Heart left ventricle (tissue), 16 donors: ENCODE results near the gene RHOT2. TPM values are rescaled to one million over a fixed set of nuclear protein-coding genes. Genes with fewer than 3 reads are reported as not detected.

Experiments used
- ATAC-seq, 4 donors: fragments of 200-7000 bp; cut with Tn5 transposase; one replicate each; pipeline ENCODE4 v1.9.1; 2020 to 2022; ENCODE audit warnings: moderate library complexity in 4 of 4, mild to moderate bottlenecking in 3 of 4, moderate number of reproducible peaks in 1 of 4
- DNase-seq, 5 donors: peaks; one replicate each; pipeline ENCODE4 v3.0.0-alpha.2; 2020
- H3K27ac ChIP-seq, 12 donors: fragments of 200-600 bp; sonication (generic) in 4 of 12; one replicate each; pipeline versions ENCODE4 v1.5.0 to v1.8.0; 2016 to 2022; ENCODE audit warnings: mild to moderate bottlenecking in 2 of 12
- H3K27me3 ChIP-seq, 9 donors: fragments of 200-600 bp; sonication (generic) in 2 of 9; one replicate each; pipeline versions ENCODE4 v1.5.1 to v1.8.0; 2016 to 2022; ENCODE audit warnings: mild to moderate bottlenecking in 3 of 9
- H3K36me3 ChIP-seq, 9 donors: fragments of 200-600 bp; sonication (generic) in 2 of 9; one replicate each; pipeline versions ENCODE4 v1.5.0 to v1.8.0; 2018 to 2022; ENCODE audit warnings: mild to moderate bottlenecking in 2 of 9
- H3K4me1 ChIP-seq, 12 donors: fragments of 200-600 bp; sonication (generic) in 4 of 12; one replicate each; pipeline versions ENCODE4 v1.5.0 to v1.8.0; 2016 to 2022; ENCODE audit warnings: mild to moderate bottlenecking in 3 of 12
- H3K4me3 ChIP-seq, 12 donors: fragments of 200-600 bp; sonication (generic) in 4 of 12; one replicate each; pipeline versions ENCODE4 v1.5.0 to v1.8.0; 2017 to 2022; ENCODE audit warnings: mild to moderate bottlenecking in 9 of 12, moderate library complexity in 4 of 12
- H3K9me3 ChIP-seq, 12 donors: fragments of 200-600 bp; sonication (generic) in 4 of 12; one replicate each; pipeline versions ENCODE4 v1.5.0 to v1.8.0; 2016 to 2022; ENCODE audit warnings: mild to moderate bottlenecking in 1 of 12
- POLR2A ChIP-seq, 2 donors: fragments of 450-650 bp; IDR thresholded peaks; one replicate each; pipeline ENCODE4 v1.6.1; 2017; ENCODE audit warnings: antibody characterized with exemption in 2 of 2, mild to moderate bottlenecking in 2 of 2, moderate library complexity in 2 of 2
- WGBS, 4 donors: extraction: QIAGEN DNeasy Blood & Tissue Kit in 2 of 4; methylation state at CpG; one replicate each; pipeline versions ENCODE4 v1.1.5 to v1.1.7; 2013 to 2018; 5-methylcytosine and 5-hydroxymethylcytosine counted together
- intact Hi-C, 10 donors: fragments of 100-400 bp; cut with DNase I; formaldehyde crosslinking; loops; one replicate each; pipeline versions ENCODE4 v1.11.1 to v1.14.2; 2022
- polyA plus RNA-seq, 2 donors: library from polyadenylated mRNA; stranded (reverse); fragments of 200-250 nt; gene quantifications; one replicate each; pipeline ENCODE4 v1.2.3, GENCODE V29; 2013
- total RNA-seq, 9 donors: library from RNA; depleted of rRNA in 2 of 9; stranded (reverse); fragments of >200 nt in 2 of 9; fragmentation: NEBNext Ultra II Directional in 3 of 9; extraction: Animal tissue kit (Norgen Biotek cat#: 25700) in 3 of 9; gene quantifications; one replicate each; pipeline versions ENCODE4 v1.1.0 to v1.2.4, GENCODE V29; 2016 to 2023
- TF ChIP-seq, protein P1 (sequence below), 12 donors: fragments of 200-600 bp; sonication (generic) in 4 of 12; IDR thresholded peaks; one replicate each; pipeline versions ENCODE4 v1.5.0 to v1.8.0; 2018 to 2022; ENCODE audit warnings: antibody characterized with exemption in 12 of 12, mild to moderate bottlenecking in 5 of 12
- donor health status: ischemic (EF 13 %, LVEDD 7.1; RV severe dilation, severe dysfunction).
- donor health status: healthy with polysubstance abuse.
- donor health status: DM: no; HTN: yes; CAD: no.
- donor health status: DM: no; HTN: no; CAD: no.
- donor health status: ischemic (EF 25% LVEDD 6.9; RV normal size, moderate dysfunction).
- donor health status: ischemic (EF 25% LVEDD 5.7; RV mildly dilated, moderate dysfunction).
- donor health status: healthy.
- donor health status: DM: yes; HTN: yes; CAD: no.
- donor health status: ischemic (EF 35%, LVEDD 5.7; RV mildly dilated, moderate dysfunction).
- donor health status: nonischemic (EF 11% LVEDD 7.7; RV severe dilation, severe dysfunction).
- donor health status: DM: yes; HTN: yes; CAD: no.
- donor health status: PGD.
- donor health status: ischemic (EF 29% LVEDD 5.4; RV normal size, mild dysfunction).
- donor health status: nonischemic (EF 23%, LVEDD 6.1; RV moderate dilation, normal function).

Gene RHOT2
- total and polyA plus RNA-seq, 11 donors, result 33.7 to 143 (median 83.5) TPM

DNA sequence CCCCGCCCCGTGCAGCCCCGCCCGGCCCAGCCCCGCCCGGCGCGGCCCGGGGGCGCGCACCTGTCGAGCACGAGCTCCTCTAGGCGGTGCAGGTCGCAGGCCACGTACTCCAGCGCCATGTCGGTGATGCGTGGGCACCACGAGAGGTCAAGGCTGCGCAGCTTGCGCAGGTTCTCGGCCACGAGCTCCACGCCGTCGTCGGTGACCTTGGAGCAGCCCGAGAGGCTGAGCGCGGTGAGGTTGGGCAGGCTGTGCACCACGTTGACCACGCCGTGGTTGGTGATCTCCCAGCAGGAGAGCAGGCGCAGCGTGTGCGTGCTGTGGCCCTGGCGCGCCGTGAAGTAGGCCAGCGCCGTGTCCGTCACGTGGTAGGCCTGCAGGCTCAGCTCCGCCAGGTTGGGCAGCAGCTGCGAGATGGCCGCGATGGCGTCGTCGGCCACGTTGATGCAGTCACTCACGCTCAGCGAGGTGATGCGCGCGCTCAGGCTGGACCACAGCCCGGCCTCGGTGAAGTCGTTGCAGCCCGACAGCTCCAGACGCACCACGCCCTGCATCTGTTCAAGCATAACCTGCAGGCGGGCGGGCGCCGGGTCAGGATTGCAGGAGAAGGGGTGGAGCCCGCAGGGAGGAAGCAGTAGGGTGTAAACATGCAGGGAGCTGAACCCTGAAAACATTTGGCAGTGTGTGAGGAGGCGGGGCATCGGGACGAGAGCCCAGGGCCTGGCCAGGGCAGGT is 27.6 kb downstream of the RHOT2 start:
- 2 to 9% (median 4%) methylated on average over 9 to 71 of the region's 71 CpGs for WGBS, 4 donors

DNA sequence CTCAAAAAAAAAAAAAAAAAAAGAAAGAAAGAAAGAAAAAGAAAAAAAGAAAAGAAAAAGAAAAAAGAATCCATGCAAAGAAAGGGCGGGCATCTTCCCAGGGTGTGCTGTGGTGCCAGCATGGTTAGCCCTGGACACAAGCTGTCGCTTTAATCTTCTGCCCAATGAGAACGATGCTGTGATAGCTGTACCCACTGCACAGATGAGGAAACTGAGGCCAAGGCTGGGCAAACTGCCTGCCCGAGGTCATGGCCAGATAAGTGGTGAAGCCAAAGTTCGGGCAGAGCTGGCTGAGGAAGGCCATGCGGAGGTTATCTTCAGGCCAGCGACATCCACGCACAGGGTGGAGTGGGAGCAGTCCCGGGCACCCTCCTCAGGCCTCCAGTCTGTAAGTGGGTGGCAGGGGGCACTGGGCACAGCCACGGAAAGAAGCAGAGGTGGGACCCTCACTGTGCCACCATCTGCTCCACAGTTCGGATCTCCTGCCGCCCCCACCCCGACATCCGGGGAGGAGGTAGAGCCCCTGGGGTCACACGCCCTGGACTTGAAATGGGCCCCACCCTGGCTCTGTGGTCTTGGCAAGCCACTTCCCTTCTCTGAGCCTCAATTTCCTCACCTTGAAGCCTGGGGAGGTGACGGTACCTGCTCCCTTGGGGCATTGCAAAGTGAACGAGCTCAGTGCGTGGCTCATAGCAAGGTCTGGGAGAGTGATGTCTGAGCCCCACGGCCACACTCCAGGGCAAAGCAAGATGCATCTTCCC is 31.2 kb downstream of the RHOT2 start:
- DNase-seq, result no peak
- H3K27ac ChIP-seq, result no peak overlapping the region
- TF ChIP-seq, protein P1, sequence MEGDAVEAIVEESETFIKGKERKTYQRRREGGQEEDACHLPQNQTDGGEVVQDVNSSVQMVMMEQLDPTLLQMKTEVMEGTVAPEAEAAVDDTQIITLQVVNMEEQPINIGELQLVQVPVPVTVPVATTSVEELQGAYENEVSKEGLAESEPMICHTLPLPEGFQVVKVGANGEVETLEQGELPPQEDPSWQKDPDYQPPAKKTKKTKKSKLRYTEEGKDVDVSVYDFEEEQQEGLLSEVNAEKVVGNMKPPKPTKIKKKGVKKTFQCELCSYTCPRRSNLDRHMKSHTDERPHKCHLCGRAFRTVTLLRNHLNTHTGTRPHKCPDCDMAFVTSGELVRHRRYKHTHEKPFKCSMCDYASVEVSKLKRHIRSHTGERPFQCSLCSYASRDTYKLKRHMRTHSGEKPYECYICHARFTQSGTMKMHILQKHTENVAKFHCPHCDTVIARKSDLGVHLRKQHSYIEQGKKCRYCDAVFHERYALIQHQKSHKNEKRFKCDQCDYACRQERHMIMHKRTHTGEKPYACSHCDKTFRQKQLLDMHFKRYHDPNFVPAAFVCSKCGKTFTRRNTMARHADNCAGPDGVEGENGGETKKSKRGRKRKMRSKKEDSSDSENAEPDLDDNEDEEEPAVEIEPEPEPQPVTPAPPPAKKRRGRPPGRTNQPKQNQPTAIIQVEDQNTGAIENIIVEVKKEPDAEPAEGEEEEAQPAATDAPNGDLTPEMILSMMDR (IDR thresholded peaks at IDR 0.05), result no peak
- TF ChIP-seq POLR2A (IDR thresholded peaks at IDR 0.05), result no peak
- peaks cover 33 to 99% (median 78%) of the 10 kb centered on the region in 9 donors for H3K27me3 ChIP-seq
- WGBS, 4 donors, result 67 to 73% (median 69%) methylated on average over 19 of the region's 19 CpGs
- H3K36me3 ChIP-seq, result no peaks in the 10 kb centered on the region
- no peak overlapping the region for H3K4me3 ChIP-seq
- H3K4me1 ChIP-seq, result peaks cover 0 to 29% (median 13%) of the 10 kb centered on the region in 12 donors
- no peak for ATAC-seq
- intact Hi-C loops, result no loop called here
- no peaks in the 10 kb centered on the region for H3K9me3 ChIP-seq

More for the DNA sequence above, 27.6 kb downstream of the RHOT2 start:
- DNase-seq (no peak), ATAC-seq (peak in 2 of 4 donors; percentile 5 to 6)
- Histone ChIP-seq H3K27ac (no peak overlapping the region), H3K27me3 (peaks cover 14 to 87% (median 63%) of the 10 kb centered on the region in 9 donors), H3K4me3 (peak overlapping the region in 5 of 12 donors; percentile 12 to 51 (median 25)), H3K9me3 (no peaks in the 10 kb centered on the region), H3K4me1 (peaks cover 0 to 34% (median 13%) of the 10 kb centered on the region in 12 donors), H3K36me3 (no peaks in the 10 kb centered on the region)
- intact Hi-C loops, result no loop called here
- no peak for TF ChIP-seq POLR2A (IDR thresholded peaks at IDR 0.05)
- TF ChIP-seq, protein P1 (IDR thresholded peaks at IDR 0.05), result no peak

DNA sequence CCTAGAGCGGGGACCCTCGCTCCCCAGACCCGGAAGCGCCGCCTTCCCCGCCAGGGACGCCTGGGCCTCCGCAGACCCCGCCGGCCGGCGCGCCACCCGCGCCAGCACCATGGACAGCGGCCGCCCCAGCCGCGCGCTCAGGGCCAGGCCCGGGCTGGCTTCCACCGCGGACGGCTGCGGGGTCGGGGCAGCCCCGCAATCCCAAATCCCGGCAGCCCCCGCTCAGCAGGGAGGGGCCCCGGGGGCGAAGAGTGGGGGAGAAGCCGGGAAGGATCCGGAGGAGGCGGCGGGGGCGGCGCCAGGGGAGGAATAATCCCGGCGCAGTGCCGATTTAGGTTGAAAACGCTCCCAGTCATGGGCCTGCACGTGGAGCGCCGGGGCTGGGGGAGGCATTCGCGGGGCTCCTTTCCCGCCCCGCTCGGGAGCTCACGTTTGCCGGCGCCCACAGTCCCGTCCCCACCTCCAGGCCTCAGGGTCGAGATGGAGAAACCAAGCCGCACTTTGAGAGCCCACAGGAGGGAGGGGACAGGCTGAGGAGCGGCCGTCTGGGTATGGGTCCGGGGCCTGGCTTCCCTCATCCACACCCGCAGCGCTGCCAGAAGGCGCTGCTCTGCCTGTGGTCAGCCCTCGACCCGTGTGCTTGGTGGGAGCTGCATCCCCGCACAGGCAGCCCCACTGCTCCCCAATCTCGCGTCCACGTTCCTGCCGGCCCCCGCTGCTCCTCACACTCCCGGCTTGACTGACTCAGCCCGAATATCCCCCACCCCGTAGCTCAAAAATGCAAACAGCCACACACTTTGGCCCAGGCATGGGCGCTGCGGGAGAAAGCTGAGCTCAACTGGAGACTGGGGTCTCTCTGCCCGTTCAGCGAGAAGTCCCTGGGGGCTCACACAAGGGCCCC is 33.0 kb downstream of the RHOT2 start:
- Histone ChIP-seq H3K4me3 (peak overlapping the region in 1 of 12 donors; percentile 23), H3K9me3 (no peaks in the 10 kb centered on the region), H3K27me3 (peaks cover 38 to 98% (median 75%) of the 10 kb centered on the region in 9 donors), H3K27ac (no peak overlapping the region), H3K36me3 (no peaks in the 10 kb centered on the region), H3K4me1 (peaks cover 0 to 23% (median 2%) of the 10 kb centered on the region in 12 donors)
- no peak for TF ChIP-seq POLR2A (IDR thresholded peaks at IDR 0.05)
- TF ChIP-seq, protein P1 (IDR thresholded peaks at IDR 0.05), result no peak
- ATAC-seq (peak in 3 of 4 donors; percentile 55 to 78 (median 59)), DNase-seq (no peak)
- intact Hi-C loops, result no loop called here
- WGBS, 4 donors, result 5 to 6% (median 6%) methylated on average over 51 to 76 of the region's 76 CpGs
